Left ventricle myocardium inferior (tissue), 1 donor: ENCODE results near the gene LUC7L3. TPM values are rescaled to one million over a fixed set of nuclear protein-coding genes. Genes with fewer than 3 reads are reported as not detected.

Source experiments
- DNase-seq: peaks from one replicate; pipeline ENCODE4 v3.0.0-alpha.2; 2020
- H3K27ac ChIP-seq: fragments of 200-600 bp; replicated peaks from 2 replicates; pipeline ENCODE4 v1.8.0; 2021
- H3K27me3 ChIP-seq: fragments of 200-600 bp; 2 replicates; pipeline ENCODE4 v1.8.0; 2021; ENCODE audit warnings: low read depth
- H3K36me3 ChIP-seq: fragments of 200-600 bp; 2 replicates; pipeline ENCODE4 v1.8.0; 2021
- H3K4me1 ChIP-seq: fragments of 200-600 bp; 2 replicates; pipeline ENCODE4 v1.8.0; 2021
- H3K4me3 ChIP-seq: fragments of 200-600 bp; 2 replicates; pipeline ENCODE4 v1.8.0; 2021; ENCODE audit warnings: mild to moderate bottlenecking, moderate library complexity
- H3K9me3 ChIP-seq: fragments of 200-600 bp; replicated peaks from 2 replicates; pipeline ENCODE4 v1.8.0; 2021
- CTCF ChIP-seq: fragments of 200-600 bp; IDR thresholded peaks from 2 replicates; pipeline ENCODE4 v1.8.0; 2021; ENCODE audit warnings: antibody characterized with exemption, mild to moderate bottlenecking, borderline replicate concordance
- intact Hi-C: fragments of 100-400 bp; cut with micrococcal nuclease; formaldehyde crosslinking; loops from one replicate; pipeline ENCODE4 v1.11.0; 2022
- total RNA-seq: library from RNA; stranded (reverse); fragmentation: NEBNext Ultra II Directional; extraction: Animal tissue kit (Norgen Biotek cat#: 25700); gene quantifications from one replicate; pipeline ENCODE4 v1.2.1, GENCODE V29; 2021
- donor health status: DM: no; HTN: yes; CAD: no; lungs with severe emphysema.

LUC7L3 gene
- total RNA-seq, 1 donor from 2014 or later, result 64.4 TPM

- DNase-seq, result no peak
These were observed 44.5 kb downstream of the LUC7L3 start for GRCh38 chr17:50763716-50764475.

GRCh38 chr17:50764734-50765149 is 45.3 kb downstream of the LUC7L3 start:
- Histone ChIP-seq H3K27me3 (no peaks in the 10 kb centered on the region), H3K36me3 (no peaks in the 10 kb centered on the region), H3K9me3 (no peaks in the 10 kb centered on the region), H3K4me1 (peaks cover 29% of the 10 kb centered on the region), H3K4me3 (no peak overlapping the region), H3K27ac (no peak overlapping the region)
- no peak for DNase-seq
- no peak for TF ChIP-seq CTCF
- intact Hi-C loops, result no loop called here

More at GRCh38 chr17:50763716-50764475, 44.5 kb downstream of the LUC7L3 start:
- Histone ChIP-seq H3K27me3 (no peaks in the 10 kb centered on the region), H3K9me3 (no peaks in the 10 kb centered on the region), H3K36me3 (no peaks in the 10 kb centered on the region), H3K4me3 (no peak overlapping the region), H3K4me1 (peaks cover 34% of the 10 kb centered on the region), H3K27ac (no peak overlapping the region)
- TF ChIP-seq CTCF, result no peak
- intact Hi-C loops, result no loop called here

- Histone ChIP-seq H3K4me1 (peaks cover 29% of the 10 kb centered on the region), H3K36me3 (no peaks in the 10 kb centered on the region), H3K4me3 (no peak overlapping the region), H3K27ac (no peak overlapping the region), H3K27me3 (no peaks in the 10 kb centered on the region), H3K9me3 (no peaks in the 10 kb centered on the region)
- DNase-seq, result no peak
- intact Hi-C loops, result no loop called here
- TF ChIP-seq CTCF, result no peak
These were observed 46.2 kb downstream of the LUC7L3 start for GRCh38 chr17:50765454-50766221.

- Histone ChIP-seq H3K27me3 (no peaks in the 10 kb centered on the region), H3K36me3 (no peaks in the 10 kb centered on the region), H3K4me3 (no peak overlapping the region), H3K9me3 (no peaks in the 10 kb centered on the region), H3K27ac (no peak overlapping the region), H3K4me1 (peaks cover 29% of the 10 kb centered on the region)
- intact Hi-C loops, result no loop called here
- DNase-seq, result no peak
- no peak for TF ChIP-seq CTCF
These were observed 47.0 kb downstream of the LUC7L3 start for GRCh38 chr17:50766222-50767023.

GRCh38 chr17:50767030-50767429 is 47.6 kb downstream of the LUC7L3 start:
- Histone ChIP-seq H3K9me3 (no peaks in the 10 kb centered on the region), H3K4me3 (no peak overlapping the region), H3K36me3 (no peaks in the 10 kb centered on the region), H3K27ac (no peak overlapping the region), H3K27me3 (no peaks in the 10 kb centered on the region), H3K4me1 (peaks cover 29% of the 10 kb centered on the region)
- no peak for TF ChIP-seq CTCF
- no peak for DNase-seq
- intact Hi-C loops, result no loop called here
